Activated gamma-delta T cell treated with anti-CD3 and anti-CD28 coated beads, Interleukin-2, amount 50 U/mL, for 16 hours (primary cell): ENCODE measurements around the gene MTNR1A.
"Not testable (repeated sequence)": the region's sequence is repeated elsewhere in the genome, so short reads cannot be mapped to it uniquely, and the experiment has no call there.

Source experiments
- DNase-seq: peaks from one replicate; pipeline ENCODE4 v3.0.0-alpha.2; 2020; ENCODE audit warnings: low read depth

Gene MTNR1A

DNA sequence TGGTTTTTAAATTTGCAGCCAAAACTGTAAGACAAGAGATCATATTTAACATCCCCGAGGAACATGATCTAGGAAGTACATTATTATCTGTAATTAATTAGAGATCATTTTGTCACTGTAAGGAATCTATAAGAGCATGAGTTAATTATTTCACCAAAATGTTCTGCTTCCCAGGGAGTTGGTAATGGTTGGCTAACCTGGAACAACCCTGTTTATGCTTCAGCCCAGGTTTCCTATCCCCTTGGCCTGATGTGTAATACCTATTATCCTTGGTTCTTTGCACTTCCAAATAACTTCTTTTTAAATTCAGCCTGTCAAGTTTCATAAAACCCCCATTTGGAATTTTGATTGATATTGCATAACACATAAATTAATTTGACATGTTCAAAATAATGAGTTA is 6.4 kb upstream of the MTNR1A start:
- no peak for DNase-seq

DNA sequence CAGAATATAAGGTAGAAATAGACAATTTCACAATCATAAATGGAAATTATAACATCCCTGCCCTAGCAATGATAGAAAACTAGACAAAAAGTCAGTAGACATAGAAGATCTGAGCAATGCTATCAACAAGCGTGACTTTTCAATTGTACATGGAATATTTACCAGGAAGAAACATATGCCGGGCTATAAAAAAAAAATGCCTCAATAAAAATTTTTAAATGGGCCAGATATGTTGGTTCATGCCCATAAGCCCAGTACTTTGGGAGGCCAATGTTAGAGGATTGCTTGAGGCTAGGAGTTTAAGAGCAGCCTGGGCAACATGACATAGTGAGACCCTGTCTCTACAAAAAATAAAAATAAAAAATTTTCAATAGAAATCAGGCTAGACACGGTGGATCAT is 5.3 kb upstream of the MTNR1A start:
- DNase-seq: no peak

GRCh38 chr4:186557486-186557885 is 2.1 kb upstream of the MTNR1A start:
- DNase-seq: no peak

GRCh38 chr4:186557061-186557460 is 1.7 kb upstream of the MTNR1A start:
- DNase-seq: no peak

- DNase-seq: no peak
Observed at GRCh38 chr4:186554539-186554913, 841 bp downstream of the MTNR1A start.

GRCh38 chr4:186553717-186554116 is 1.6 kb downstream of the MTNR1A start:
- DNase-seq: no peak

GRCh38 chr4:186551849-186552248 is 3.5 kb downstream of the MTNR1A start:
- DNase-seq: no peak

GRCh38 chr4:186545436-186545835 is 9.9 kb downstream of the MTNR1A start:
- DNase-seq: no peak

DNA sequence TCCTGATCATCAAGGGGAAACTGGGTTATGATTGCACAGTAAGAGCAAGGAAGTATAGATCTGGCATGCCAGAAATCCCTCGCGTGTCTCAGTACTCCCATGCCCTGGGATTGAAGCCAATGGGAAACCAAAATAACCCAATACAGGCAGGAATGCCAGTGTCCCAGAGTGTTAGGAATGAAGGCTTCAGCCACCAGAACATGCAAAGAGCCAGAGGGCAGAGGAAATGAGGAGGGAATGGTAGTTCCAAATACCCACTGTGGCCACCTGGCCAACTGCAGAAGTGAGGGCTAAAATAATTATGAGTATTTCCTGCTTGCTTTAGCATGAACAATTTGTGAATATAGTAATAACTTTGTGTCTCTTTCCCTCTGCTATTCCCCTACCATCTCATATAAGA is 12.2 kb downstream of the MTNR1A start:
- DNase-seq: no peak

DNA sequence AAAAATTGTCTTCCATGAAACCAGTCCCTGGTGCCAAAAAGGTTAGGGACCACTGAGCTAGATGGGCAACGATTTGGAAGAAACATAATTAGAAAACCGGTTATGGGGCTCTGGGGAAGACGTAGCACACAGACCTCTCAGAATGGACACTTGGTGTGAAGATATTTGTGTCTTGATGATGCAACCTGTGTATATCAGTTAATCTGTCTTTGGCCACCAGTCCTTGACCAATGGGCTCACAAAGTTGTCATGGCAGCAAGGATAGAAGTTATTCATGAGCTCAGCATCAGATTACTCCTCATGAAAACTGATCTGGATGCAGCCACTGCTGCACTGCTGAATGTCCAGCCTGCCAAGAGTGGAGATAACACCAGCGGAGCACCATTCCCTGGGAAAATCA is 13.6 kb downstream of the MTNR1A start:
- no peak for DNase-seq

DNA sequence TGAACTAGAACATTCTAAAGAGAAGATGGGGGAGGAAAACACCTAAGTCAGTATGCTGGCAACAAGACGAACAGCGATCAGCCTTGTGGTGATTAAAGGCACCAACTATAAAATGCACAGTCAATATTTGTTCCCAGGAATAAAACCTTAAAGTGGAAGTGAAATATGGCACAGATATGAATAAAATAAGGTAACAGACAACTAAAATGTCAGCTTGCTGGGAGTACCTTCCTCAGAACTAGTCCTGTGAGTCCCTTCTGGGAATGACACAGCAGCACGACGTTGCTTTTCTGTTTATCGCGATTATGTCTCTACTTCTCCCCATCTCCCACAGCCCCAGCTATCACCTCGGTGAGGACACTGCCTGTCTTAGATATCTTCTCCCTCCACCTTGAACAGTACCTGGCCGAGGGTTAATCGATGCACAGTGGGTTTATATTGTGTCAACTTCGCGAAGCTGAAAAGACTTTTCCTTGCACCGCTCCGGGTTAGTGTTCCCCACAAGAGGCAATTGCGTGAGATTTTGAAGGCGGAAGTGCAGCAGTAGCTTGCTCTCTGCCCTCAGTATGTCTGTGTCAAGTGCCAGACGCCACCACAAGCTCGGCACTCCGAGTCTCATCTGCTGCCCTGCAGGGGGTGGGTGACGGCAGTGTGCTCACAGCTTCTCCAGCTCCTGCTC is 17.4 kb downstream of the MTNR1A start:
- DNase-seq: no peak

DNA sequence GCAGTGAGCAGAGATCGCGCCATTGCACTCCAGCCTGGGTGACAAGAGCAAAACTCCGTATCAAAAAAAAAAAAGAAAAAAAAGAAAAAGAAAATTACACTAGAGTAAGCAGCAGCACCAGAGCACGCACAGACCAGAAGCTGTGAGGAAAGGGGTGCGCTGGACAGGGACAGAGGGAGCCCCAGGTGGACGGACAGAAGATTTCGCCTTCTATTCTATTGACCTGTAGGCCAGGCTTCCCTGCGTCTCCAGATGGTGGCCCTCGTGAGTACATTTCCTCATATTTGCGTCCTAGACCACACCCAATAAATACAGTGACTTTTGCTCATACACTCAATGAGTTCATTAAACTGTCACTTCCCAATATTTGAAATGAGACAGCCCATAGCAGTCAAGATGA is 19.1 kb downstream of the MTNR1A start:
- no peak for DNase-seq

DNA sequence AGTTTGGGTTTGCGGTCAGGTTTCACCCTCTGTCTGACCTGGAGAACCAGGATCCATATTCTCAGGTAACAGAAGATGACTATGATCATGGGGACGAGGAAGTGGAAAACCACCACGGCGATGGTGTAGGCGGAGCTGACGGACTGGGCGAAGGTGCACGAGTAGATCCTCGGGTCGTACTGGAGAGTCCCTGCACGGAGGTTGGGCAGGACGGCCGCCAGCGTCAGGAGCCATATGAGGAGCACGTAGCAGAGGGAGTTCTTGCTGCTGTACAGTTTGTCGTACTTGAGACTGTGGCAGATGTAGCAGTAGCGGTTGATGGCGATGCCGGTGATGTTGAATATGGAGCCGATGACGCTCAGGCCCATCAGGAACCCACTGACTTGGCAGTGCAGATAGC is 21.3 kb downstream of the MTNR1A start:
- no peak for DNase-seq

GRCh38 chr4:186523927-186524326 is 31.4 kb downstream of the MTNR1A start:
- not testable (repeated sequence) for DNase-seq

DNA sequence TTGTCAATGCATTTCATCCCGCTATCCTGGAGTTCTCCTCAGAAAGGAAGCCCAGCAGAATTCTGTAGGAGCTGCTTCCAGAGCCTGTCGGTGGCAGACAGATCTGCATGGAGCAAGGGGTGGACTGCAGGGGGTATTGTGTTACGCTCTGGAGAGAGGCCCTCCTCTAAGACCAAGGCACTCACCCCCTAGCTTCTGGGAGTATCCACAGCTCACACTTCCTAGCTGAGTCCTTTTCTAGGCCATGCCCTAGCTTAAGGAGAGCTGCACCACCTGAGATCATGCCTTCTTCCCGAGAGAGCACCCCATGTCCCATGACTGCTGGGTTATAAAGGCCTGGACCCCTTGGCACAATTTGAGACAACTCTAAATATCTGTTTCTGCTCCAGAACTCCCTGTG is 39.1 kb downstream of the MTNR1A start:
- DNase-seq: no peak

GRCh38 chr4:186514271-186514950 is 41.0 kb downstream of the MTNR1A start:
- DNase-seq: no peak

- not testable (repeated sequence) for DNase-seq
Observed at GRCh38 chr4:186504771-186505170, 50.6 kb downstream of the MTNR1A start.

DNA sequence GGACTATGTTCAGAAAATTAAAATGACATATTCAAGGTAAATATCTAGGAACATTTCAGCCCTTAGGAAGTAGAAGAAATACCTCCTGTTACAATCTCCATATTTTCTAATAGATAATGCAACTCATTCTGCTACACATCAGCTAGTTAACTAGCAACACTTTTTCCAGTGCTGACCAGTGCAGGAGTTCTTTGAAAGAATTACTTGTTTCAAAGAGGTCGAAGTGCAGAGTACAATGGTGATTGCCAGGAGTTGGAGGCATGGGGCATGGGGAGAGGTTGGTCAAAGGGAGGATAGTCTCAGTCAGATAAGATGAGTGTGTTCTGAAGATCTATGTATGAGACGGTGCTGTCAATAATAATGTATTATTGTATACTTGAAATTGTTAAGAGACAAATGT is 53.1 kb downstream of the MTNR1A start:
- no peak for DNase-seq

- DNase-seq: no peak
Observed at GRCh38 chr4:186501554-186501953, 53.8 kb downstream of the MTNR1A start.

DNA sequence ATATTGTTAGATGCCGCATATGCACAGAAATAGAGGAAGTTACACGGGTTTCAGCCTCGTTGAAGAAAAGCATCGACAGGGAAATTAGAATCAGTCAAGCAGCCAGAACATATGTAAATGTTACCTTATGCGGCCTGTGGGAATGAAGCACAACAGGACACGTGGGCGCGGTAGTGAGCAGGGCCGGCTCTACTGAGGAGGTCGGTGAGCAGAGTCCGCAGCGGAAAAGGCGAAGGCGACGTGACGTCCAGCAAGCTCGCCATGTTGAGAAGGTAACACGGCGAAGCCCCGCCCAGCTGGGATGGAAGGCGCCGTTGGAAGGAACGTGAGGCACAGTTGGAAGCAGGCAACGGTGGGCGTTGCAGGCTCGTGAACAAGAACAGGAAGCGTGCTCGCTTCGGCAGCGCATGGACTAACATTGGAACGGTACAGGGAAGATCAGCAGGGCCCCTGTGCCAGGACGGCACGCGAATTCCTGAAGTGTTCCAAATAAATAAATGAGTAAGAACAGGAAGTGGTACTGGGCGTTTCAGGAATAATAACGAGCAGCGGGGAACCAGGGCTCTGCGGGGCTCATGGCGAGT is 54.6 kb downstream of the MTNR1A start:
- no peak for DNase-seq

DNA sequence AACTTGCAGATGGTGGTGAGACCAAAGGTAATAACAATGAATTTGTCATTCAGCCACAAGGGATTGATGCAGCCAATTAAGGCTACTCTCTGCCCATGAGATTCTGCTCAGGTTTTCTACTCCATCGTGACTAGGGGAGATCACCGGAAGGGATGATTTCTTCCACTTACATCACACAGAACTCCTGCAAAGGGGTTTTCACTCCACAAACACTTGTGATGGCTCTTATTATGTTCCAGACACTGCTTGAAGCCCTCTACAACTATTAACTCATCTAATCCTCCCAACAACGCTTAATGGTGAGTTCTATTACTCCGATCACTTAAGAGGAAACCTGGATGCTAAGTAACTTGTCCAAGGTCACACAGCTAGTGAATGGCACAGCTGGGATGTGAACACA is 55.9 kb downstream of the MTNR1A start:
- no peak for DNase-seq

DNA sequence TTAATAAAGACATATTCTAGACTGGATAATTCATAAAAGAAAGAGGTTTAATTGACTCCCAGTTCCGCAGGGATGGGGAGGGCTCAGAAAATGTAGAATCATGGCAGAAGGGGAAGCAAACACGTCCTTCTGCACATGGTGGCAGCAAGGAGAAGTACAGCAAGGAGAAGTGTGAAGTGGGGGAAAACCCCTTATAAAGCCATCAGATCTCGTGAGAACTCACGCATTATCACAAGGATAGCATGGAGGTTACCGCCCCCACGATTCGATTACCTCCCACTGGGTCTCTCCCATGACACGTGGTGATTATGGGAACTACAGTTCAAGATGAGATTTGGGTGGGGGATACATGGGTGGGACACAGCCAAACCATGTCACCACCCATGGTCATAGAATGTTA is 58.3 kb downstream of the MTNR1A start:
- DNase-seq: no peak

GRCh38 chr4:186494496-186494895 is 60.9 kb downstream of the MTNR1A start:
- no peak for DNase-seq

- DNase-seq: no peak
Observed at GRCh38 chr4:186487726-186488125, 67.6 kb downstream of the MTNR1A start.
